HG03060 (cell line): ENCODE results near the gene STAT1.
A peak's percentile ranks its signal among the peaks of the same experiment; 100 is the strongest.

ENCODE experiments used
- ATAC-seq: cut with Tn5 transposase; IDR thresholded peaks from one replicate; pipeline ENCODE4 v1.9.1; 2021; ENCODE audit warnings: low read depth, moderate number of reproducible peaks; ENCODE audit not compliant: unreplicated experiment

Gene STAT1

DNA sequence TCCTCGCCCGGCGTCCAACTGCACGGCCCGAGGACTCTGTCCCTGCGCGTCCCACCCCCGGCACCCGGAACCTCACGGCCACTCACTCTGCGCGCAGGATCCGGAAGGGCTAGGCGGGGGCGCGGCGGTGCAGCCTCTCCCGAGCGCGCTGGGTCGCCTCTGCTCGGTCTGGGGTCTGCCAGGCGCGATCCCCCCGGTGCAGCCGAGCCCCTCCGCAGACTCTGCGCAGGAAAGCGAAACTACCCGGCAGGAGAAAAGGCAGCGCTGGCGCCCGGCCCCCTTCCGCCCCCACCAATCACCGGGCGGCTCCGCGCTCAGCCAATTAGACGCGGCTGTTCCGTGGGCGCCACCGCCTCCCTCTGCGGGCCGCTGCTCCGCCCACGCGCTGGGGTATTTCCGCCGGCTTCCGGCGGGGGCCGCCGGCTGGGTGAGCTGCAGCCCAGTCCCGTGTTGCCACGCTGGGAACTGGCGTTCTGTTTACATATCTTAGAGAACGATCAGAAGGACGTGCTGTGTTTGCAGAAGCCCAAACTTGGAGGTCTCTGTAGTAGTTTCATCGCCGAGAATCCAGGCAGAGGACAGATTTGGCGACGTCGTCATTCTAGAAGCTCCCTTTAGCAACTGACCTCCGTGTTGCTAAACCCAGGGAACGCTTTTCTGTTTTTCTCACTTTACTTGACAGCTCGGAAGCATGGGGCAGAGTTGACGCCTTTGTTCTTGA lies at the start of gene STAT1:
Gene STAT1 (minus strand): TSS at position 240 of the 721 bp plus-strand sequence. CDS start 4,168 bp downstream, outside the sequence.
- ATAC-seq, result peak; percentile 54

DNA sequence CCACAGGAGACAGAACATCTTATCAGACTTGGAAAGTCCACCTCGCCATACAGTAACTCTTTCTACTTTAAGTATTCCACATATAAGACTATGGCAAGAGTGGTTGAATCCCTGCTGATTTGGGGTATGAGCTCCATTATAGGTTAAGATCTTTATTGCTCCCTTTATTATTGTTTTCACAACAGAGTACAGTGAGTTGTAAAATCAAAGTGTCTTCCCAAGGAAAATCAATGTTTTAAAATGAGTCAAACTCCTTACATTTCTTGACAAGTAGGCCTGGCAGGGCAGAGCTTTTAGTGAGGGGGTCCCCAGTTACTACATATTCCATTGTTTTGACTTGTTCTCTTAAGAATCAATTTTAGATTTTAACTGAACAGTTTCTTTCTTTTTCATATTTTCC lies 49.6 kb upstream of the STAT1 start:
- ATAC-seq, result no peak

DNA sequence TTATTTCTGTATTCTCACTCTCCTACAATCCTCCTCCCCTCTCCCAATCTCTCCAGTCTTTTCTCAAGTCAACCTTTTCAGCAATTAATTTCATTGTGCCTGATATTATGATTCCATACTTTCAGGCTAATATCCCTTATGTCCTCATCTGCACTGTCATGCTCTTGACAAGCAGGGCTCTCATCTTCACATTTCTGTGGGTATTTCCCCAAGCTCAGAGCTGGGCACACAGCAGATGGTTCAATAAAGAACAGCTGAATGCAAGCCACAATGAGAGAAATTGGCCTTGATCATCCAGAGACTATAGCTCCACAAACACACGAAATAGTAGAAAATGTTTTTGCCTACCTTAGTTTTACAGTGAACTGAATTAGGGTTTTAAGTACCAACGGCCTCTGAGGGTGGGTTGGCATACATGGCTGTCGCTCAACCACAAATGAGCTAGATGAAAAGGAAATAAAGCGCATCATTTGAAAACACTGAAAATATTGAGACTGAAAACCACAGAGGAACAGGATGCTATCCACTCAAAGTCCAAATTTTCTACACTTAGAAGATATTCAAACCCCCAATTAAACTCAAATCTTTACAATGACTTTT lies 47.5 kb upstream of the STAT1 start:
- no peak for ATAC-seq

DNA sequence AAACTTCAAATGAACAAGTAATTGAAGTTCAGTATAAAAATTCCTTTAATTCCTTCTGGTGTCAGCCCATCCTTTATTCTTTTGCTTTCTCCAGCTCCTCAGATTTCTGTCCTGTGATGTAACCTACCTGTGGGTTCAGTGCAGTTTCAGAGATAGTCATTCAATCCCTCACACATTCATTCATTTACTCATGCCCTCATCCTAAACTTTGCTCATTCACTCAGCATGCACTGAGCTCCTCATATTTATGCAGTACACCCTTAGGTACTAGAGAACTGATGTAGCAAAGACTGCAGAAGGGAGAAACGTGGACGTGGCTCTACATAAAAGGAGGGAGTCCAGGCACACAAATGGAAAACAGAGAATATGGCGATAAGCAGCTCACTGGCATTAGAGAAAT lies 45.3 kb upstream of the STAT1 start:
- ATAC-seq, result no peak

DNA sequence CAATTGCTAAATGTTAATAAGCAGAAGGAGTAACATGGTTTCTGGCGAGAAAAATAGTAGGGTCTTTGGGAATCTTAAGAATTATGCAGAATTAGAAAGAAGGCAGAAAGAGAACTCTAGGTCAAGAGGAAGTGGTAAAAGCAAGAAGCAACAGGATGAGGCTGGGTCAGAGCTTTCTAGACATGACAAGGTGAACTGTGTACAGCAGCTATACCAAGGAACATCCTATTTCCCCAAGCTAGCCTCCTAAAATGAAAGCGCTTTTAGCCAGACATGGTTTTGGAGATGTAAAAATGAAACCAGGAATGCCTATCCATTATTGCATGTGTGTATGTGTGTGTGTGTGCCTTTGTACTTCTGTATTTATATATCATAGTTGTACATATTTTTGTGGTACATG lies 42.3 kb upstream of the STAT1 start:
- no peak for ATAC-seq

DNA sequence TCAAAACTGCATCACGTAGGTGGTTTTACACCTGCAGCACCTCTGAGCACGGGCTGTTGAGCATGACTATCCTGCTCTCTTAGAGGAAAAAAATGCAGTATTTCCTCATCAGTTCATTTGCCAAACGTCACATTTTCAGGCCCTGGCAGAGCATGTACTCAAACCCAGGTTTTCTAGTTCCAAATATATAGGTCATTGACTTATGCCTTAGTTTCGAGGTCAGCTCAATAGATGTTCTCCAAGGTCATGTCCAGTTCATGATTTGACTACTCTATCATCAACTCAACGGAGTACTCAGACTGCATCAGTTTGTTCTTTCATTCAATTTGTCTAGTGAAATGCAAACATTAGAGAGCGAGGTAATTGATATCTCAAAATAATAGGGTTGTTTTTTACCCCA lies 39.3 kb upstream of the STAT1 start:
- no peak for ATAC-seq

DNA sequence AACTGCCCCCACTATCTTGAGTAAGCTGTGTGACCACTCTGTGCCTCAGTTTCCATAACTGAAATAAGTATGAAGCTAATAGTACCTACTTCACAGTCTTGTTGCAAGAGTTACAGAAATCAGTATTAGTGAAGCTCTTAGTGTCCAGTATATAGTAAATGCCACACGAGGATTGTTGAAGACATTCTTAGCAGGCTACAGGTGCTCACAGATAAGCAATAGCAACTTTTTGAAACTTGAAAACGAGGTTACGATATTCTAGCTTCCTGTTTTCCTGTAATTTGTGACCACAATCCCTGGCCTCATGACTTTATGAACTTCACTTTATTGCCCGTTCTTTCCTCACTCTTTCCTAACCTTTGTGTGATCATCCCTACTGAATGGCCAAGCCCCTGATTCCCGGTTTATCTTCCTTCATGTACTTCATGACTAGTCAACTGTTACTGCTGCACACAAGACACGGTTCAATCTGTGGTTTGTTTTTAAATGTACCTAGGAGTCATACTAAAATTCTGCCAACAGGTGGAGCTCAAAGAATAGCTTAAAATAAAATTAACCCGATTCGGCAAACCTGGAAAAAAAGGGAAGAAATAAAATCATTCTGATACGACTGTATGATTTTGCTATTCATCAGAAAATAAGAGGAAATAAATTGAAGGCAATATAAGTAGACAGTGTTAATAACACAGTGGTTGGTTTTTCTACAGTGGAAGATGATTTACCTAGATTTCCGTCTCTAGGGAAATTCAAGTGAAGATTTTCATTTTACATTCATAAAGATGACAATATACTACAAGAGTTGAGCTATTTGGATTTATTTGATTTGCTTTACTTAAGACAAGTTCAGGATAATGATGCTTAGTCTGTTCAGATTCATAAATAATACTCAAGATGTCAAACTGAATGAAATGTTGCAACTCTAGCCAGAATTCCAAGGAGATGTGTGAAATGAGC lies 38.1 kb upstream of the STAT1 start:
- no peak for ATAC-seq

DNA sequence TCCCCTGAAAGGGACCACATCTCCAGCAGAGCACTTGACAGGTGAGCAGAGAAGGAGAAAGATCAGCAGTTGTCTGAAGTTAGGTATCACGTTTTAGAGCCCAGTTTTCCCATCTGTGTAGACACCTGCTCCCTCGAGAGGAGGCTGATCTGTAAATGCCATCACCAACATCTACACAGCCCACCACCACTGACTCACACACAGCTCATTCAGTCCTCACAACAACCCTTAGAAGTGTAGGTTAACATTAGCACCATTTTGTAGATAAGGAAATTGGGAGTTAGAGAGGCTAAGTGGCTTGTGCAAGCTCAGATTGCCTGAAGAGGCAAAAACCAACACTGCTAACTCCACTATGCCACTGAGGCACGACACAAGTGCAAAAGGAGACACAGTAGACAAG lies 37.2 kb upstream of the STAT1 start:
- no peak for ATAC-seq

DNA sequence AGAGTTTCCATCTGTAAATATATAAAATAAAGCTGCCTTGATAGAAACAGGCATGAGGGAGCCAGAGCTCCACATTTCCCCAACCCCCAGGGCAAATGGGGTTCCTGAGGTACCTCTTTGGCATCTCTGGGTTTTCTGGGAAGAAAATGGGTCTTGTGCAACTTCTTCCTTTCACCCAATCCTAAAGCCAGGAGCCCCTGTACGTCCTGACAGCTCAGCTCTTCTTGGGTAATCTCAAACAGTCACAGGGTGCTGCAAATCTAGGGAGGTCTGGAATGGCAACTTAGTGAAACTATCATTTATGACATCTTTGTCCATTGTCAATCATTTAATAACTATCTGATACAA lies 36.6 kb upstream of the STAT1 start:
- no peak for ATAC-seq

DNA sequence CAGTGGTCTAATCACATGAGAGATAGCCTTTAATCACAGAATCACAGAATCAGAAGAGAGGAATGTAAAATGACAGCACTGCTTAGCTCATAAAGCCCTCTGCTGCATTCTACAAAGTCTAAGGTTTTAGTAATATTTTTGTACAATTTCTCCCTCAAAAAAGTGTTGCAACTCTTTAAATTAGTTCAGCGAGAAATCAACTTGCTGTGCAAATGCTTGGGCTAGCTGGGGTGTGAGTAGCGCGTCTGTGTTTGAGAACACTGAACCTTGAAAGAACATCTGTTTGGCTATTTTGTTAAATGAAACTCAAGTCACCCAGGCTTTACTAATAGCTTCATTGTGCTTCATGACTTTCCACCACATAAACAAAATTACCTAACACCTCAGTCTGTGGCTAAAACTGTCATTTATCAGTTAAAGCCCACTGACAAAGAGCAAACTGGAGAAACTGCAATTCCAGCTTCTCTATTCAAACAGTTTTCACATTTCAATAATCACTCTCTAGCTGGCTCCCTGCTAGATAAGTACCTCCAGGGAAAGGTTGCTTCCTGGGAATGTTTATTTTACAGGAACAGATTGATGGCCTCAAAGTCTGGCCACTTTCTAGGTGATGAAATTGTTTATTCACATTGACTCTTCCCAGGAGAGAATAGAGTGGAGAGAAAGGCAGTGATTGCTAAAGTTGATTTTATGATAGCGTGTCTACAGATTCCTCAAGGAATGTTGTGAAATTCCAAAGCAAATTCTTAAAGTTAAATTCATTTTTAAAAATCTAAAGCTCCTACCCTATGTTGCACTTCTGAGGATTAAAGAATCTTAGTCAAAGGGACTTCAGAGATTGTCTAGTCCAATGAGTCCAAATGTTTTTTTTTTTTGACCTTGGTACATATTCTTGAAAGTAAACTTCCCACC lies 36.0 kb upstream of the STAT1 start:
- peak; percentile 76 for ATAC-seq

DNA sequence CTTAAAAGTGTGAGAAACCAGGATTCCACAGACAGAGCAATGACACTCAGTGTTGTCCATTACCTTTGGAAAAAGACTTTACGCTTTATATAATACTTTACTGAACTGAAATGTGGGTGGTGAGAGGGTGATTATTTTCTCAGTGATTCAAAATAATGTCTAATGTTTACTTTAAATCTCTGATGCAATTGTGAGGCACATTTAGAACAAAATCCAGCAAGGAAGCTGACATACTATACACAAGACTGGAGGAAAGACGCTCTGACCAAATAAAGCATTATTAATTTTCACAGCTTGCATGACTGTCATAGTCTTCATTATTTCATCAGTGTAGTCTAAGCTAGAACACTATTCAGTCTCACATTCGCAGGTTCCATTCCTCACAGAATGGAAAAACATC lies 34.1 kb upstream of the STAT1 start:
- no peak for ATAC-seq

DNA sequence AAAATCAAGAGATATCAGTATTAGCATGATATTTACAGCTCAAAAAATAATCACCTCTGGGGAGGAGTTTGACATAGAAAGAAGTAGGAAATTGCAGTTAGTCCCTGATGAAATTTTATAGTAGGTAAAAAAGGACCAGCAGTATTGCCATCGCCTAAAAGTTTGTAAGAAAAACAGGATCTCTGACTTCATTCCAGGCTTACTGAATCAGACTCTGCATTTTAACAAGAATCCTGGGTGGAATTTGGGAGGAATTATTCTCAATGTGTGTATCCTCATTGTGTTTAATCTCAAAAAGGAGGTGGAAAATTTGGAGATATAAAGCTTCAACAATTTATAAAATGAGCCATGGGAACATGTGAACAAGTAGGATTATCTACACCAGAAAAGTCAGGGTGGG lies 31.2 kb upstream of the STAT1 start:
- no peak for ATAC-seq

DNA sequence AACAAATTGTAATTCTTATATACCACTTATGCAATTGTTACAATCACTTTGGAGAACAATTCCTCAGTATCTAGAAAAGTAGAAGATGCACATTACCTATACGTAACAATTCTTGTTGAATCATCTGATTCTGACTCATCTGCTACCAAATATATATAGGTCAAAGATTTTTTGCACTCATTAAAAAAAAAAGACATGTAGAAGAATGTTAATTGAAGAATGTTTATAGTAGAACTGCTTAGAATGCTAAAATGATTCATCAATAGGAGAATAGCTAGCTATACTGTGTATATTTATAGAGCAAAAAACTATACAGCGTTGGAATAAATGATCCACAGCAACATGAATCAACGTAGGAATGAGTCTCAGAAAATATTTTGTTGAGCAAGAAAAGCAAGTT lies 29.5 kb upstream of the STAT1 start:
- ATAC-seq, result no peak

DNA sequence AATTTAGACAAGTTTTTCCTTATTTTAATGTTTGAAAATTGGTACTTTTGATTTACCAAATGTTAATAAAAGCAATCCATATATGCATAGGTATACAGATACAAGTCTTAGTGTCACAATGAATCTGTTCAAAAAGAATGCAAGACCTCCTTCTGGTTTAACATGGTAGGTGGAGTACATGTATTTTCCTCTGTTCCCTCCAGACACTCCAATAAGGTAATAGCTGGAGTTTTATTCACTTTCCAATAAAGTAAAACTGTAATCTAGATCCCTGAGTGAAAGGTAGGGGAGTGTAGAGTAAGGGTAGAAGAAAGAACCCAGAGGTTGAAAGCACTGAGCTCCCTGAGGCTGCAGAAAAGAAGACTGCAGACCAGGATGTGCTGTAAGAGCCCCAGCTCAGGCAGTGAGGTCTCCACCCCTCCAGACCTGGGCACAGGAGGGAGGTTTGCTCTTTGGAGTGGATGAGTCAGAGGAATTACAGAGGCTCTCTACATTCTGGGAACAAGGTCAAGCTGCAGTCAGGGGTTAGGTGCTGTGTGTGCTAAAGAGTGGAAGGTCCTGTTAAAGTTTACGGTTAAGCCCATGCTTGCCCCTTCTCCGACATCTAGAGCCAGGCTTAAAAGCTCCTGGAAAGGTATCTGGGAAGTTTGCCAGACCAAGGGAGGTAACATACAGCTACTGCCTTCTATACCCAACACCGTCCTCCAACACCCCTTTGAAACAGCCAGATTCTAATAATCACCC lies 27.6 kb upstream of the STAT1 start:
- ATAC-seq, result no peak

DNA sequence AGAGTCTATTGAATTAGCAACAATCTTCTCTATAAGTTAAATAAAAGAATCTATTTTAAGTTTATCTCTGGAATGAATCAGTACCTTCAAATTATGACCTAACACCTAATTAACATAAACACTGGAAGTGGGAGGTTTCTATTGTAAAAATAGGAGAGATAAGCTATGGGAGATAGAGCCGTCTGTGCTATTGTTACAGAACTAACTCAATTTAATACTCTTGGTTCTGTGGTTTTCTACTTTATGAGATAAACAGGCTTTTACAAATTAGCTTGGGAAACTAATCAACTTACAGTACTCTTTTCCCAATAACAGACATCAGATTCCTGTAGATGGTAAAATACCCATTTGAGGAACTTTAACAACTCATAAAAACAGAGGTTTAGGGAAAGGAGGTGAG lies 25.6 kb upstream of the STAT1 start:
- no peak for ATAC-seq

DNA sequence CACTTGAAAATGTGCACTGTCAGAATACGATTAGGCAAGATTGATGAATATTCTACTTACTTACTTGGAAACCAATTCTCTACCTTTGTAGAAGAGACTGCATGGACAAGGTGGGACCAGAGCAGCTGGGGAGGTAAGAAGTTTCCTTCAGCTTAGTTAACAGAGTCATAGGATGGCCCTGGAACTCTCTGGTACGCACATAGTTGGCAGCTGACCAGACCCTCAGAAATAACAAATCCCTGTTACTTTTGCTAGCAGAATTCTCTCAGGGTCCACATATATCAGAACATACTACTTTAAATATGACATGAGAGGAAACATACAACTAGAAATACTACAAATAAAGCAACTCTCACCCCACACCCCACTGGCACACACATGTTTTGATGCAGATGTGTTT lies 24.8 kb upstream of the STAT1 start:
- ATAC-seq, result no peak

DNA sequence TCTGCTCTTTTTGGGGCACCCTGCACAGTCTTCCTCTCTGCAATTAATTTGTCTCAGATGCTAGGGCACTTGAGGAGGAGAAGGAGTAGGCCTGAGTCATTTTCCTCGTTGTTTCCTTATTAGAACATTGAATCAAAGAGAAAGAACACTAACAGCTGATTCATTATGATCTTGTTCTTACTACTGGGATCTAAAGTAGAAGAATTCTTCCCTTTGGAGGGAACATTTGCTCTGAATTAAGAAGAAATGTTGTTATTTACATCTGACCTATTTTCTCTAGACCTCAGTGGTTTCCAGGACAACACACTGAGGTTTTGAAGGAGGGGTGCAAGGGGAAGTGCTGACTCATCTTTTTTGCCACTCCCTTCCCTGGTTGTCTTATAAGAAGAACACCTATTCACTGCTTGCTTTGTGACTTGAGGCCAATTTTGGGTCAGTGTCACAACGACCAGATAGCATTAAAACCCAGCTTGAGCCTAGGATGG lies 24.3 kb upstream of the STAT1 start:
- no peak for ATAC-seq

DNA sequence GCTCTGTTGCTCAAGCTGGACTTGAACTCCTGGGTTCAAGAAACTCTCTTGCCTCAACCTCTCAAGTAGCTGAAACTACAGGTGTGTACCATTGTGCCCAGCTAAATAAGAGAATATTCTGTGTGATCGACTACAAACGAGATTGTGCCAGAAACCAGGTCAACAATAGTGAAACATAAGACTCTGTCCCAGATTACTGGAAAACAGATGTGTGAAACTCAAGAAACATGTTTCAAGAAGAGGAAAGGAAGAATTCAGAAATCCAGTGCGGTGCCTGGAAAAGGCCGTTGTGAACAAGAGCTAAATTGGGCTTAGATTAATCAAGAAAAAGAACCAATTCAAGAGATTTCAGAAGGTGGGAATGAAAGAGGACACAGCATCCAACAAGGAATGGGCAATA lies 23.4 kb upstream of the STAT1 start:
- no peak for ATAC-seq

DNA sequence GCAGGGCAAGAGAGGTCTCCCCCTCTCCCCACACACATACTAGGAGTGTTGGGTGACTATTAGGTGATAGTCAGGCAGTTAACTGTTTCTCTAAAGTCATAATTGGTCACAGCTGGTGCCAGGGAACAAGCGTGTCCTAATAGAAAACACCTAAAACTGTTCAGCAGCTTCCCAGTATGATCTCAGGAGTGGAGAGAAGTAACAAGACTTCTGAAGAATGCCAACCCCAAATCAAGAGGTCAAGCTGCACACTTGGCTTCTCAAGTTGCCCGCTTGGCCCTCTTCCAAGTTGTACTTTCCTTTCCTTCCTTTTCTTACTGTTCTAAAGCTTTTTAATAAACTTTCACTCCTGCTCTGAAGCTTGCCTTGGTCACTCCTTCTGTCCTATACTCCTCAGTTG lies 22.4 kb upstream of the STAT1 start:
- ATAC-seq, result no peak
